IMR-90 (cell line): ENCODE data around the gene HADHA. TPM values are rescaled to one million over a fixed set of nuclear protein-coding genes. Genes with fewer than 3 reads are reported as not detected.

ENCODE experiments used
- ATAC-seq: fragments of 200-7000 bp; cut with Tn5 transposase; 2 replicates; pipeline ENCODE4 v1.9.1; 2020; ENCODE audit warnings: low read depth, mild to moderate bottlenecking, moderate library complexity
- BruUV-seq: library from RNA; stranded (reverse); fragments of 400-500 nt; replicated peaks from 2 replicates; lab custom pipeline; 2021; lab: Mats Ljungman, UMichigan
- CTCF ChIA-PET: fragments of 300-600 bp; formaldehyde crosslinking; extraction: SDS; loops from one replicate; lab custom pipeline; 2021; ENCODE audit warnings: antibody characterized with exemption; lab: Yijun Ruan, JAX
- POLR2A ChIA-PET: fragments of 300-600 bp; sonication (Branson Sonifier 250); formaldehyde crosslinking; loops from one replicate; lab custom pipeline; 2022; ENCODE audit warnings: antibody characterized with exemption; ENCODE audit not compliant: unreplicated experiment; lab: Charles Lee
- DNase-seq: peaks from one replicate; pipeline ENCODE4 v3.0.0; 2013
- H2AFZ ChIP-seq: replicated peaks from 2 replicates; pipeline ENCODE3; 2013; ENCODE audit warnings: low read length, mild to moderate bottlenecking; ENCODE audit not compliant: poor library complexity
- H2AK5ac ChIP-seq: 2 replicates; pipeline ENCODE4 v1.6.1; 2013; ENCODE audit warnings: low read depth, low read length, inconsistent platforms
- H2AK9ac ChIP-seq: replicated peaks from 2 replicates; pipeline ENCODE3; 2013; ENCODE audit warnings: mild to moderate bottlenecking, low read depth, low read length, moderate library complexity; ENCODE audit not compliant: poor library complexity
- H2BK120ac ChIP-seq: 2 replicates; pipeline ENCODE4 v1.6.1; 2013; ENCODE audit warnings: low read depth, low read length, inconsistent platforms
- H2BK15ac ChIP-seq: 3 replicates; pipeline ENCODE4 v1.6.1; 2013; ENCODE audit warnings: low read depth, low read length, inconsistent platforms
- H2BK20ac ChIP-seq: 2 replicates; pipeline ENCODE4 v1.6.1; 2013; ENCODE audit warnings: low read depth, mild to moderate bottlenecking, inconsistent platforms, low read length, moderate library complexity
- H2BK5ac ChIP-seq: 2 replicates; pipeline ENCODE4 v1.6.1; 2013; ENCODE audit warnings: mild to moderate bottlenecking, low read depth, low read length, inconsistent platforms; ENCODE audit not compliant: poor library complexity, severe bottlenecking
- H3K14ac ChIP-seq: replicated peaks from 2 replicates; pipeline ENCODE4 v1.6.1; 2013; ENCODE audit warnings: low read depth, low read length, inconsistent platforms
- H3K18ac ChIP-seq: 2 replicates; pipeline ENCODE4 v1.6.1; 2013; ENCODE audit warnings: low read depth, low read length, control low read depth
- H3K23ac ChIP-seq: 2 replicates; pipeline ENCODE4 v1.6.1; 2013; ENCODE audit warnings: low read depth, low read length, inconsistent platforms
- H3K27ac ChIP-seq: 2 replicates; pipeline ENCODE4 v1.5.1; 2013; ENCODE audit warnings: mild to moderate bottlenecking, control low read depth, low read length; ENCODE audit not compliant: insufficient read depth
- H3K27me3 ChIP-seq: 2 replicates; pipeline ENCODE4 v1.6.1; 2013; ENCODE audit warnings: low read length; ENCODE audit not compliant: control insufficient read depth, insufficient read depth
- H3K36me3 ChIP-seq: 2 replicates; pipeline ENCODE4 v1.6.1; 2013; ENCODE audit warnings: low read length, mixed read lengths; ENCODE audit not compliant: control insufficient read depth, insufficient read depth
- H3K4ac ChIP-seq: 2 replicates; pipeline ENCODE4 v1.6.1; 2013; ENCODE audit warnings: low read depth, low read length, inconsistent platforms
- H3K4me1 ChIP-seq: 2 replicates; pipeline ENCODE4 v1.6.1; 2013; ENCODE audit warnings: low read length, mixed read lengths; ENCODE audit not compliant: control insufficient read depth, insufficient read depth
- H3K4me2 ChIP-seq: 2 replicates; pipeline ENCODE4 v1.6.1; 2013; ENCODE audit warnings: low read depth, mild to moderate bottlenecking, control low read depth, low read length, moderate library complexity
- H3K4me3 ChIP-seq: 2 replicates; pipeline ENCODE4 v1.5.1; 2013; ENCODE audit warnings: low read depth, mild to moderate bottlenecking, control low read depth, low read length, moderate library complexity; ENCODE audit not compliant: insufficient read depth
- H3K56ac ChIP-seq: 2 replicates; pipeline ENCODE4 v1.6.1; 2013; ENCODE audit warnings: low read length, inconsistent platforms; ENCODE audit not compliant: insufficient read depth; ENCODE audit errors: extremely low read depth
- H3K79me1 ChIP-seq, 2 experiments: 2 replicates each; pipeline ENCODE4 v1.6.1; 2013; ENCODE audit warnings: low read length in 2 of 2, inconsistent platforms in 1 of 2, low read depth in 1 of 2
- H3K9ac ChIP-seq: 2 replicates; pipeline ENCODE4 v1.6.1; 2013; ENCODE audit warnings: low read depth, low read length, control low read depth
- H3K9me1 ChIP-seq: 2 replicates; pipeline ENCODE4 v1.6.1; 2013; ENCODE audit warnings: low read length, inconsistent platforms; ENCODE audit not compliant: insufficient read depth
- H3K9me3 ChIP-seq: 2 replicates; pipeline ENCODE4 v1.6.1; 2013; ENCODE audit warnings: low read length; ENCODE audit not compliant: control insufficient read depth, insufficient read depth
- H4K20me1 ChIP-seq: 2 replicates; pipeline ENCODE4 v1.6.1; 2013; ENCODE audit warnings: low read length, inconsistent platforms; ENCODE audit not compliant: insufficient read depth
- H4K5ac ChIP-seq: 2 replicates; pipeline ENCODE4 v1.6.1; 2013; ENCODE audit warnings: mild to moderate bottlenecking, low read depth, low read length, control low read depth
- H4K8ac ChIP-seq, 2 experiments: 2 replicates each; pipeline ENCODE4 v1.6.1; 2013; ENCODE audit warnings: low read depth in 2 of 2, low read length in 2 of 2, control low read depth in 1 of 2, inconsistent platforms in 1 of 2
- H4K91ac ChIP-seq: 2 replicates; pipeline ENCODE4 v1.6.1; 2013; ENCODE audit warnings: low read depth, low read length, inconsistent platforms; ENCODE audit not compliant: insufficient read depth
- NFE2L2 ChIP-seq: fragments of 150-350 bp; IDR thresholded peaks from 2 replicates; pipeline ENCODE4 v1.6.1; 2016; ENCODE audit warnings: low read depth, mild to moderate bottlenecking, low read length
- WGBS, 2 experiments: methylation state at CpG; one replicate each; pipeline versions ENCODE4 v1.1.5 to v1.1.7; 2013; ENCODE audit warnings: missing lambda C conversion rate in 2 of 2; ENCODE audit not compliant: insufficient read length in 1 of 2; ENCODE audit errors: extremely low coverage in 2 of 2; 5-methylcytosine and 5-hydroxymethylcytosine counted together
- dilution Hi-C: fragments of 300-500 bp; cut with HindIII; formaldehyde crosslinking; loops from one replicate; pipeline ENCODE4 v1.14.3; 2018; ENCODE audit warnings: low sequenced_read_pairs; ENCODE audit not compliant: unreplicated experiment
- in situ Hi-C: fragments of 300-500 bp; cut with MboI; formaldehyde crosslinking; loops from 3 replicates; pipeline ENCODE4 v1.14.3; 2019; ENCODE audit warnings: low sequenced_read_pairs, inconsistent platforms, mixed read lengths
- intact Hi-C: fragments of 100-400 bp; cut with micrococcal nuclease; formaldehyde crosslinking; loops from 2 replicates; pipeline ENCODE4 v1.10.0; 2022
- polyA plus RNA-seq, 3 experiments: library from polyadenylated mRNA; depleted of rRNA; stranded (reverse); fragments of >200 nt; gene quantifications; 2 replicates each; pipeline ENCODE4 v1.2.3, GENCODE V29; 2012; ENCODE audit warnings: low replicate concordance in 1 of 3
- total RNA-seq: library from RNA; depleted of rRNA; stranded (reverse); fragments of >200 nt; gene quantifications from 2 replicates; pipeline ENCODE4 v1.2.3, GENCODE V29; 2012

Gene HADHA
- total and polyA plus RNA-seq, 2 of the 4 experiments (the other 2 are of a cell fraction), result 52.7 to 111 TPM

DNA sequence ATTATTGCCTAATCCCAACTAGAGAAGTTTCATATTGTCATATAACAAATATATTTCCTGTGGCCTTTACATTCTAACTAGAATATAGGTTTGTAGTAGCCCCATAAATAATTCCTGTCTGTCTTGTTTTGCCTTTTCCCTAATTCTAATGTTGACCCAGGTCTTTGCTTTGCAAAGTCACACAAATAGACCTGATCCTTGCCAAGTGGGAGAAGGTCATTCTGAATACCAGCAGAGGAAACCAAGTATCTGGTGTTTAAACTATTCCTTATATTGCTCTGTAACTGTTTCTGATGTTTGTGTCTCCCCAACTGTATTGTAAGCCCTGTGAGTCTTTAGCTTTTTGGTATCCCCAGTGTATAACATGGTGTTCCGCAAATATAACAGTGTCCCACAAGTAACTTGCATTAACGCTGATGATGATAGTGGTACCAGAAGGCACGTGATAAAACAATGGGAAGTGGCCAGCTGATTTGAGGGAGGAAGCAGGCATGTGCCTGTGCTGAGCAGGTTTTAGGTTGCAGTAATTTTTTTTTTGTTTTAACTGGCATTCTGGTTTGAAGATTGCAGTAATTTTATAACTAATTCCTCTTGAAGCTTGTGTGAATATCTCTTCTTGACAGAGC, 11.4 kb upstream of the HADHA start:
- no peak overlapping the region for H3K14ac ChIP-seq
- H3K36me3 ChIP-seq, result peaks cover 16% of the 10 kb centered on the region
- H3K18ac ChIP-seq, result no peak overlapping the region
- no peak overlapping the region for H3K56ac ChIP-seq
- DNase-seq (no peak), ATAC-seq (no peak)
- in situ Hi-C loops, result no loop called here
- no peak overlapping the region for H2BK120ac ChIP-seq
- no peak overlapping the region for H2AK5ac ChIP-seq
- dilution Hi-C loops, result no loop called here
- no peaks in the 10 kb centered on the region for H3K9me3 ChIP-seq
- POLR2A ChIA-PET, result no interaction called here
- no peak overlapping the region for H3K4me3 ChIP-seq
- 81% methylated on average over 2 of the region's 3 CpGs; no CpG with 5 or more reads in 1 of the 2 experiments for WGBS, 2 experiments
- H3K9me1 ChIP-seq, result peaks cover 4% of the 10 kb centered on the region
- CTCF ChIA-PET, result no interaction called here
- H3K23ac ChIP-seq, result no peak overlapping the region
- H3K27me3 ChIP-seq, result no peaks in the 10 kb centered on the region
- H4K20me1 ChIP-seq, result peaks cover 10% of the 10 kb centered on the region
- H3K79me1 ChIP-seq, result peaks cover 8 to 40% of the 10 kb centered on the region in 2 experiments
- intact Hi-C loops, result no loop called here
- no peak overlapping the region for H4K5ac ChIP-seq
- H3K27ac ChIP-seq, result no peak overlapping the region
- H3K9ac ChIP-seq, result no peak overlapping the region
- no peak overlapping the region for H2BK5ac ChIP-seq
- no TSS peak for BruUV-seq
- no peak overlapping the region for H2AFZ ChIP-seq
- H2BK15ac ChIP-seq, result no peak overlapping the region
- H3K4me2 ChIP-seq, result no peak overlapping the region
- H3K4ac ChIP-seq, result no peak overlapping the region
- H2AK9ac ChIP-seq, result no peak overlapping the region
- H4K91ac ChIP-seq, result no peak overlapping the region
- H4K8ac ChIP-seq, result no peak overlapping the region
- TF ChIP-seq NFE2L2, result no peak
- H2BK20ac ChIP-seq, result no peak overlapping the region
- peaks cover 1% of the 10 kb centered on the region; the same call in 1 of the 2 replicates for H3K4me1 ChIP-seq
